Fibroblast of lung (primary cell): ENCODE data around the gene FMNL2.

Experiments used
- CTCF ChIP-seq, 2 donors: IDR thresholded peaks in 1 of 2; conservative IDR thresholded peaks in 1 of 2; 1 replicate in 1 of 2; 2 replicates in 1 of 2; pipeline ENCODE4 v1.5.1; 2011 to 2012; ENCODE audit warnings: low read length in 2 of 2, control low read depth in 1 of 2, inconsistent platforms in 1 of 2, low read depth in 1 of 2, mild to moderate bottlenecking in 1 of 2
- EZH2 ChIP-seq: IDR thresholded peaks from 2 replicates; pipeline ENCODE4 v1.5.1; 2012; ENCODE audit warnings: low read length, control low read depth, mild to moderate bottlenecking; ENCODE audit errors: missing control alignments

GRCh38 chr2:152337511-152337903, 2.5 kb downstream of the FMNL2 start:
- TF ChIP-seq CTCF (conservative IDR thresholded peaks at IDR 0.05 in 1 of 2, IDR thresholded peaks at IDR 0.05 in 1 of 2; ENCODE audit: low read depth in 1 of 2, low read length in 2 of 2), result no peak
- TF ChIP-seq EZH2, result no peak
